Naive thymus-derived CD8-positive, alpha-beta T cell (primary cell): ENCODE results near the gene PLPP4. TPM values are rescaled to one million over a fixed set of nuclear protein-coding genes. Genes with fewer than 3 reads are reported as not detected.

Experiments
- ATAC-seq, 2 donors: fragments of 150-1000 bp; cut with Tn5 transposase in 1 of 2; sonication (Bioruptor Pico), chemical (Tn5 transposase) in 1 of 2; 1 replicate in 1 of 2; 2 replicates in 1 of 2; pipeline ENCODE4 v1.10.0; 2021; ENCODE audit warnings: mild to moderate bottlenecking in 2 of 2, moderate library complexity in 2 of 2
- POLR2A ChIA-PET: fragments of 350-600 bp; sonication (Branson Sonifier 250); formaldehyde crosslinking; loops from one replicate; lab custom pipeline; 2021; ENCODE audit warnings: antibody characterized with exemption; lab: Charles Lee
- DNase-seq, 10 donors: peaks; one replicate each; pipeline versions ENCODE4 v3.0.0 to v3.0.0-alpha.2; 2020 to 2022
- H3K27ac Mint-ChIP-seq, 10 donors: one replicate each; pipeline ENCODE4 v1.8.0; 2020 to 2022; ENCODE audit warnings: mild to moderate bottlenecking in 10 of 10, mixed read lengths in 10 of 10, moderate library complexity in 4 of 10, inconsistent platforms in 1 of 10
- H3K27me3 Mint-ChIP-seq, 5 donors: one replicate each; pipeline ENCODE4 v1.8.0; 2021 to 2022; ENCODE audit warnings: mixed read lengths in 5 of 5
- H3K36me3 Mint-ChIP-seq, 3 donors: one replicate each; pipeline ENCODE4 v1.8.0; 2020 to 2022; ENCODE audit warnings: mixed read lengths in 3 of 3, mild to moderate bottlenecking in 2 of 3, inconsistent platforms in 1 of 3
- H3K4me1 Mint-ChIP-seq, 4 donors: one replicate each; pipeline ENCODE4 v1.8.0; 2021 to 2022; ENCODE audit warnings: mixed read lengths in 4 of 4
- H3K4me3 Mint-ChIP-seq, 10 donors: one replicate each; pipeline ENCODE4 v1.8.0; 2020 to 2022; ENCODE audit warnings: mild to moderate bottlenecking in 10 of 10, mixed read lengths in 10 of 10, moderate library complexity in 6 of 10, inconsistent platforms in 1 of 10
- H3K9me3 Mint-ChIP-seq, 9 donors: one replicate each; pipeline ENCODE4 v1.8.0; 2020 to 2022; ENCODE audit warnings: mixed read lengths in 9 of 9, mild to moderate bottlenecking in 3 of 9, inconsistent platforms in 1 of 9, moderate library complexity in 1 of 9
- polyA plus RNA-seq, 3 donors: library from polyadenylated mRNA; unstranded; fragments of 300-500 nt; fragmentation: Illumina TruSeq; gene quantifications; one replicate each; pipeline ENCODE4 v1.2.3, GENCODE V29; 2021
- total RNA-seq, 8 experiments: library from RNA in 2 of 8; stranded (reverse) in 2 of 8; gene quantifications; one replicate each; pipeline ENCODE4 v1.2.3 and lab custom pipeline; 2021 to 2026

PLPP4 gene
- total and polyA plus RNA-seq, 5 experiments from 2014 or later: not detected

- H3K9me3 Mint-ChIP-seq: peaks cover 0 to 23% (median 13%) of the 10 kb centered on the region in 9 donors
- H3K27ac Mint-ChIP-seq: no peak overlapping the region
- DNase-seq (no peak), ATAC-seq (no peak)
- POLR2A ChIA-PET: no interaction called here
- H3K4me1 Mint-ChIP-seq: no peaks in the 10 kb centered on the region
- H3K4me3 Mint-ChIP-seq: no peak overlapping the region
- peaks cover 0 to 5% (median 0%) of the 10 kb centered on the region in 3 donors for H3K36me3 Mint-ChIP-seq
- H3K27me3 Mint-ChIP-seq: peaks cover 0 to 18% (median 0%) of the 10 kb centered on the region in 5 donors
These were observed 157.7 kb downstream of the PLPP4 start for GRCh38 chr10:120614680-120615079.

DNA sequence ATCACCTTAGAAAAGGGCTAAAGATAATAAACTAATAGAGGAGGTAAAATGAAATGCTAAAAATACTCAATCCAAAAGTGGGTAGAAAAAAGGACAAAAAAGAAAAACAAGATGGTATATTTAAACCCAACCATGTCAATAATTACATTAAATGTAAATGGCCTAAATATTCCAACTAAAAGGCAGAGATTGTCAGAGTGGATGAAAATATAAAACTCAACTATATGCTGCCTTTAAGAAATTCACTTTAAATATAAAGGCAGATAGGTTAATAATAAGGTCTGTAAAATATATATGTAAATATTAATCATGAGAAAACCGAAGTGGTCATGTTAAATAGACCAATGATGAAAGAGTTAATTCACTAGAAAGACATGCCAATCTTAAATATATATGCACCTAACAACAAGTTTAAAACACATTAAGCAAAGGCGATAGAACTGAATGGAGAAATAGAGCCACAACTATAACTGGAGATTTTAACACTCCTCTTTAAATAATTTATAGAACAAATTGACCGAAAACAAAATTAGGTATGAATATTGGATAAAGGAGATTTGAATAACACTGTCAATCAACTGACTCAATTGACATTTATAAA lies 159.4 kb downstream of the PLPP4 start:
- DNase-seq: no peak
- no peak for ATAC-seq
- H3K9me3 Mint-ChIP-seq: peaks cover 0 to 23% (median 14%) of the 10 kb centered on the region in 9 donors

DNA sequence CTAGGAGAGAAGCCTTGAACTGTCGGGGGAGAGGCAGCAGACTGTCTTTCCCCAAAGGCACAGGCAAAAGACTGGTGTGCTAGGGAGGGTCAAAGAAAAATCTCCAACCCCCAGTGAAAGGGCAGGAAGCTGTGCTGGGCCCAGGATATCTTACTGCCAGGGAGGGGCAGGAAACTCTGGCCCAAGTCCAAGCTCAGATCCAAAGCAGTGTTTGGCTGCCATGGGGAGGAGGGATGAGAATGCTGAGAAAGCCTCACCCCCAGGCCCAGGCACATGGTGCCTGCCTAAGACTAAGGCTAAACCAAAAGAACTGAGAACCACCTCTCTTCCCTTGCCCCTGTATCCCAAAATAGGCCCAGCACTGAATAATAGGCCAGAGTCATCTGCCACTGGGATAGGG lies 171.2 kb downstream of the PLPP4 start:
- Mint-ChIP-seq H3K36me3 (no peaks in the 10 kb centered on the region), H3K4me3 (no peak overlapping the region), H3K27me3 (peaks cover 0 to 7% (median 5%) of the 10 kb centered on the region in 5 donors), H3K4me1 (no peaks in the 10 kb centered on the region), H3K27ac (no peak overlapping the region), H3K9me3 (peaks cover 0 to 12% (median 6%) of the 10 kb centered on the region in 9 donors)
- ATAC-seq (no peak), DNase-seq (no peak)
- POLR2A ChIA-PET: no interaction called here

More for the DNA sequence above, 159.4 kb downstream of the PLPP4 start:
- Mint-ChIP-seq H3K4me3 (no peak overlapping the region), H3K27ac (no peak overlapping the region), H3K4me1 (no peaks in the 10 kb centered on the region), H3K27me3 (peaks cover 0 to 17% (median 2%) of the 10 kb centered on the region in 5 donors), H3K36me3 (peaks cover 0 to 5% (median 0%) of the 10 kb centered on the region in 3 donors)
- POLR2A ChIA-PET: no interaction called here

DNA sequence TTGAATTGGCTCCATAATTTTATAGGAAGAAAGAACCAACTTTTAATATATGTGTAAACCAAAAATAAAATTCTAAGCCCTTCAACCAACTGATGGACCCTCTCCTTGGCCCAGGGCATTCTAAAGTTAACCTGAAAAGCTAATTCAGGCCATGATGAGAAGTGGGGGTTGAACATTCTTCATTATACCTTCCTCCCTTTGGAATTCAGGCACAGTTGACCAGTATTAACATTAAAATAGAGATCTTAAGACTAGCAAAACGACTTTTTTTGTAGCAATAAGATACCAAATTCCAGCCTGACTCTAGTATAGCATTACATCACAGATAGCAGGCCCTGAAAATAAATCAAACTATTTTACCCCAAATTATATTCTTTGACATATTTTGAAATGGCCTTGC lies 173.2 kb downstream of the PLPP4 start:
- peaks cover 0 to 12% (median 6%) of the 10 kb centered on the region in 9 donors for H3K9me3 Mint-ChIP-seq
- ATAC-seq: no peak
- H3K36me3 Mint-ChIP-seq: no peaks in the 10 kb centered on the region
- no peak overlapping the region for H3K27ac Mint-ChIP-seq
- POLR2A ChIA-PET: no interaction called here
- DNase-seq: no peak
- H3K27me3 Mint-ChIP-seq: peaks cover 2 to 8% (median 5%) of the 10 kb centered on the region in 5 donors
- H3K4me3 Mint-ChIP-seq: no peak overlapping the region
- H3K4me1 Mint-ChIP-seq: no peaks in the 10 kb centered on the region

DNA sequence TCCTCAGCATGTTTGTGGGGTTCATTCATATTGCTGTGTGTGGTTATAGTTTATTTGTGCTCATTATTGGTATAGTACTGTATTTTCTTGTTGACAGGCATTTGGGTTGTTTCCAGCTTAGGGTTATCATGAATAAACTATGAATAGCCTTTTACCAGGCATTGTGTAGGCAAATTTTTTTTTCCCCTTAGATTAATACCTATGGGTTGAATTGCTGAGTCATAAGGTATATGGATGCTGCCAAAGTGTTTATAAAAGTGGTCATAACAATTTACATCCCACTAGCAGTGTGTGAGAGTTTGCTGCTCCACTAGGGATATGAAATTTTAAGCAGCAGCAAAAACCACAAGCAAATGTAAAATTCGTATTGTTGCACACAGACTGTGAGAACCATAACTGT lies 175.0 kb downstream of the PLPP4 start:
- ATAC-seq (no peak), DNase-seq (no peak)
- Mint-ChIP-seq H3K36me3 (no peaks in the 10 kb centered on the region), H3K4me3 (no peak overlapping the region), H3K4me1 (no peaks in the 10 kb centered on the region), H3K27ac (no peak overlapping the region), H3K9me3 (peaks cover 0 to 12% (median 6%) of the 10 kb centered on the region in 9 donors), H3K27me3 (peaks cover 2 to 12% (median 5%) of the 10 kb centered on the region in 5 donors)
- POLR2A ChIA-PET: no interaction called here

GRCh38 chr10:120632942-120633341 lies 175.9 kb downstream of the PLPP4 start:
- peaks cover 0 to 12% (median 6%) of the 10 kb centered on the region in 9 donors for H3K9me3 Mint-ChIP-seq
- no peak for DNase-seq
- H3K27me3 Mint-ChIP-seq: peaks cover 2 to 12% (median 7%) of the 10 kb centered on the region in 5 donors
- no peak for ATAC-seq
- no peak overlapping the region for H3K27ac Mint-ChIP-seq
- no peaks in the 10 kb centered on the region for H3K4me1 Mint-ChIP-seq
- POLR2A ChIA-PET: no interaction called here
- H3K36me3 Mint-ChIP-seq: no peaks in the 10 kb centered on the region
- no peak overlapping the region for H3K4me3 Mint-ChIP-seq

- no peaks in the 10 kb centered on the region for H3K36me3 Mint-ChIP-seq
- POLR2A ChIA-PET: no interaction called here
- H3K27ac Mint-ChIP-seq: no peak overlapping the region
- no peak overlapping the region for H3K4me3 Mint-ChIP-seq
- H3K9me3 Mint-ChIP-seq: peaks cover 0 to 9% (median under 1%) of the 10 kb centered on the region in 9 donors
- no peaks in the 10 kb centered on the region for H3K4me1 Mint-ChIP-seq
- H3K27me3 Mint-ChIP-seq: peaks cover 2 to 12% (median 7%) of the 10 kb centered on the region in 5 donors
- DNase-seq: no peak
- no peak for ATAC-seq
These were observed 177.6 kb downstream of the PLPP4 start for GRCh38 chr10:120634659-120635058.
